ENCODE measurements around the gene XPR1.

XPR1 gene

DNA sequence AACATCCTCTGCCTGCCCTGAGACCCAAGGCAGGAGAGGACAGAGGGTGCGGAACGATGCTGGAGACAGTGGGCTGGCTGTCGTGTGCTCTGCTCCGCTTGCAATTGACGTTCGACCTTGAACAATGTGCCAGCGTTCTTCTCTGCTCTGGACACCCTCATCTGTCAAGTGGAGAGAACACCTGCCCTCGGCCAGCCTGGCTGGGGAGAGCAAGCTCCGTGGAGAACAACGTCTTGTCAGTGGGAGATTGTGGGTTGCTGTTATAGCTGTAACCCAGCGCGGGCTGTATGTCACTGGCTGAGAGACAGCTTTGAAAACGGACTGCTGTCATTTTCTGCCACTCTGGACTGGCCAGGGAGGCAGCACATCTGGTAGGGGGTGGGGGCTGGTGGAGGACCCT lies 295.5 kb downstream of the XPR1 start:
- DNase-seq (ENCODE audit: low spot score), result no peak
- Mint-ChIP-seq H3K9me3 (no peaks in the 10 kb centered on the region), H3K4me1 (ENCODE audit: low read depth) (no peaks in the 10 kb centered on the region)

DNA sequence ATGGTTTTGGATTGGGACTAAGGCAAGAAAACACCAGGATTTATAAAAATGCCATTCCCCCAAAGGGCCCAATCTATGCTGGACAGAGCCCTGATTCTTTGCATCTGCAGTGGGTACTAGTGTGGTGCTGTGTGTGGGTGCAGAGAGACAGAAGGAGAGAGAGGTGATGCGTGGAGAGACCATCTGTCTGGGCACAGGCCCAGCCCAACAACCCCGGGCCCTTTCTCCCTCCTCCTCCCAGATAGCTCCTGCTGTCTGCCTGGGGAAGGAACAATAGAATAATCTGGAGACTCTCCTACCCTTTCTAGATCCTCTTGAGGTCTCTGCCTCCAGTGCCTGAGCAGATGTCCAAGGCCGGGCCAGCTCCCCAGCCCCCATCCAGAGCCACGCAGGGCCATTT lies 296.0 kb downstream of the XPR1 start:
- Mint-ChIP-seq H3K27me3 (ENCODE audit: low read depth) (no peaks in the 10 kb centered on the region), H3K27ac (no peak overlapping the region), H3K9me3 (no peaks in the 10 kb centered on the region), H3K36me3 (ENCODE audit: low read depth) (no peaks in the 10 kb centered on the region), H3K4me1 (ENCODE audit: low read depth) (no peaks in the 10 kb centered on the region), H3K4me3 (no peak overlapping the region)
- DNase-seq (ENCODE audit: low spot score), result no peak

More for the DNA sequence above, 295.5 kb downstream of the XPR1 start:
- no peak overlapping the region for H3K4me3 Mint-ChIP-seq
- no peaks in the 10 kb centered on the region for H3K36me3 Mint-ChIP-seq (ENCODE audit: low read depth)
- H3K27me3 Mint-ChIP-seq (ENCODE audit: low read depth), result no peaks in the 10 kb centered on the region
- H3K27ac Mint-ChIP-seq, result no peak overlapping the region

DNA sequence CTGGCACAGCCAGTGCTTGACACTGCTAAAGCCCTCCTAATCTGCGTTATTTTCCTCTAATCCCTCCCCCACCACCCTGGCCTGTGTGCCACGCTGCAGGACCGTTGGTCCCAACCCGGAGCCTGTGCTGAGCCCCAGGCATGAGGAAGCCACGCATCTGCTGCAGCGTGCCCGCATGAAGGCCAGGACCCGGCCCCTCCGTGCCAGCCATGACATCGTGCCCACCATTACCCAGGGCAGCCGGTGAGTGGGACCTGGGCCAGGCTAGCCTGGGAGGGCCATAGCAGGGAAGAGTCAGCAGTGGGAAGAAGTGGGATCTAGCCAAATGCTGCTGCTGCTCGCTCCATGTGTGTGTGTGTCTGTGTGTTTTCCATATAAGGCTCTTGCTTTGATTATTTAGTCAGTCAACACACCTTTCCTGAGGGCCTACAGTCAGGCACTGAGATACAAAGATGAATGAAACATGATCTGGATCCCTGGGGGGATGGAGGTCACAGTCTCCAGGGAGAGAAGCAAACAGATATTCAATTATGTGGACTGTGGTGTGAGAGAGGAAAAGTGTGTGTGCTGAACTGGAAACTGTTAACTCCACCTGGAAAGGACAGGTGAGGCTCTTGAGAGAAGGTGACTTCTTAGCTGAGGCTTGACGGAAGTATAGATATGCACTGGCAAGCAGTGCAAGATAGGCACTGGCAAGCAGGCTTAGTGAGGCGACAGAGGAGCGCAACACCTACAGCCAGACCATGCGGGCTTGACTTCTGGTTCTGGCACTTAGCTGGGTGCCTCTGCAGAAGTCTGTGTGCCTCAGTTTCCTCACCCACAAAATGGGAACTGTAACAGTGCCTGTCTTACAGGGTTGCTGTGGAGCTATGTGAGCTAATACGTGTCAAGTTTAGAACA lies 296.8 kb downstream of the XPR1 start:
- H3K4me3 Mint-ChIP-seq, result no peak overlapping the region
- H3K9me3 Mint-ChIP-seq, result no peaks in the 10 kb centered on the region
- H3K36me3 Mint-ChIP-seq (ENCODE audit: low read depth), result no peaks in the 10 kb centered on the region
- DNase-seq (ENCODE audit: low spot score), result no peak
- H3K27ac Mint-ChIP-seq, result no peak overlapping the region
- H3K4me1 Mint-ChIP-seq (ENCODE audit: low read depth), result no peaks in the 10 kb centered on the region
- H3K27me3 Mint-ChIP-seq (ENCODE audit: low read depth), result no peaks in the 10 kb centered on the region

DNA sequence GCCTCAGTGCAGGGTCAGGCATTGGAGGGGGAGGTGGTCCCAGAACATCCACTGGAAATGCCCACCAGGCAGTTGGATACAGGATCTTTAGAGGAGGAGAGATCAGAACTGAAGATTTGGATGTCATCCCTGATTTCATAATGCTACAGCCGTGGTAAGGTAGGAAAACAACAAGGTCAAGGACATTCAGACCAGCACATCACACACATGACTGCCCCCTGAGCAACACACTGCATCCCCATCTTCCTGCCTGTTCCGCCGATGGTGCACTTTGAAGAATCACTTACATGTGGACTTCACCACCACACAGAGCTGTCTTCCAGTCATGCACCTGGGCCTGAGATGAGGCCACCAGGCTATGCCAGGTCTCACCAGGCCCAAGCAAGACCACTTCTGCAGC lies 297.6 kb downstream of the XPR1 start:
- no peak for DNase-seq (ENCODE audit: low spot score)
- no peaks in the 10 kb centered on the region for H3K9me3 Mint-ChIP-seq
- H3K36me3 Mint-ChIP-seq (ENCODE audit: low read depth), result no peaks in the 10 kb centered on the region
- H3K4me1 Mint-ChIP-seq (ENCODE audit: low read depth), result peaks cover under 1% of the 10 kb centered on the region
- no peak overlapping the region for H3K4me3 Mint-ChIP-seq
- H3K27me3 Mint-ChIP-seq (ENCODE audit: low read depth), result no peaks in the 10 kb centered on the region
- no peak overlapping the region for H3K27ac Mint-ChIP-seq

DNA sequence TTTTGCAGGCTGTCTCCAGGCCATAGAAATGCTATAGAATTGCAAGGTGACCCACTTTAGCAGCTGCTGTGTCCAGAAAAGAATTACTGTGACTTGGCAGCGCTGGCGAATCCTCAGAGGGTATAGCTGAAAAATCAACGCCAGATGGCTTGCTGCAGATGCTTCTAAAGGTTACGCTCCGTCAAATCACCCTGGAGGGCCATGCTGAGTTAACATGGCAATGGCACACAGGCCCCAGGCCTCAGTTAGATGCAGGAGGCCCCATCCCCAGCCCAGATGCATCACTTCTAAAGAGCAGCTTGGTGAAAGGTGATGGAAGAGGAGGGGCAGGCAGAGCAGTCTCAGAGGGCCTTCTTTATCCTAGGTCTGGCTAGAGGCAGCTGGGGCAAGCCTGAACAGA lies 298.9 kb downstream of the XPR1 start:
- Mint-ChIP-seq H3K4me3 (no peak overlapping the region), H3K4me1 (ENCODE audit: low read depth) (peaks cover 2% of the 10 kb centered on the region), H3K9me3 (no peaks in the 10 kb centered on the region), H3K36me3 (ENCODE audit: low read depth) (no peaks in the 10 kb centered on the region), H3K27ac (no peak overlapping the region), H3K27me3 (ENCODE audit: low read depth) (no peaks in the 10 kb centered on the region)
- DNase-seq (ENCODE audit: low spot score), result no peak

DNA sequence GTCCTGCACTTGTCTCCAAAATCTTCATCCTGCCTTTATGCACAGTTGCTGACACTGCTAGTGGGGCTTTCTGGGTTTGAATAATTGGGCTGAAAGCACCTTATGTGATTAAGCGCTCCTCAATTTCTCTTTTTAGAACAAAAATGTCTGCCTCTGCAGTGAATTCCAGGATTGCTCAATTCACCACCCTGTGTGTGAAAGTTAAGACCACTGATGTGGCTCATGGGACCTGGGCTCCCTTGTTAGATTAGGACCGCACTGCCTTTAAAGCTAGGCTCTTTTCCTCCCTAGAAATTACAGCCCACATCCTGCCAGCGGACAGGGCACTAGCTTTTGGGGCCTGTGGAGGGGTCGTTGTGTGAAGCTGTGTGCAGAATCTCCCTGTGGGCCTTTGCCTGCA lies 299.7 kb downstream of the XPR1 start:
- peaks cover 2% of the 10 kb centered on the region for H3K4me1 Mint-ChIP-seq (ENCODE audit: low read depth)
- H3K4me3 Mint-ChIP-seq, result no peak overlapping the region
- H3K36me3 Mint-ChIP-seq (ENCODE audit: low read depth), result no peaks in the 10 kb centered on the region
- no peak for DNase-seq (ENCODE audit: low spot score)
- H3K9me3 Mint-ChIP-seq, result no peaks in the 10 kb centered on the region
- no peaks in the 10 kb centered on the region for H3K27me3 Mint-ChIP-seq (ENCODE audit: low read depth)
- no peak overlapping the region for H3K27ac Mint-ChIP-seq

DNA sequence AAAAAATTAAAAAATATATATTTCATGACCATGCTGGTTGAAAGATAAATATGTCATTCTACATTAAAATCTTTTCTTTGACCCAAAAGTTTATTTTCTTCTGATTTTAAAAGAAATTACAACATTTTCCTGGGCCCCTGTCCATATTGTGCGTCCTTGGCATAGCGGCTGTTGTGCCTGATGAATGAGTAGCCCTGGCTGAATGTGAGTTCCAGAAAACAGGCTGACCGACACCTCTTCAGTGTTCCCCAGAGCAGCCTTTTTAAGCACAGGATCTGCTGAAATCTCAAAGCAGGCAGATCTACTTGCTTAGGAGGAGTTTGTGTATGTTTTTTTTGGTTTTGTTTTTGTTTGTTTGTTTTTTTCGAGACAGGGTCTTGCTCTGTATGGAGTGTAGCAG lies 300.6 kb downstream of the XPR1 start:
- H3K9me3 Mint-ChIP-seq, result no peaks in the 10 kb centered on the region
- peaks cover 2% of the 10 kb centered on the region for H3K4me1 Mint-ChIP-seq (ENCODE audit: low read depth)
- H3K36me3 Mint-ChIP-seq (ENCODE audit: low read depth), result no peaks in the 10 kb centered on the region
- H3K27ac Mint-ChIP-seq, result no peak overlapping the region
- no peak overlapping the region for H3K4me3 Mint-ChIP-seq
- H3K27me3 Mint-ChIP-seq (ENCODE audit: low read depth), result no peaks in the 10 kb centered on the region
- no peak for DNase-seq (ENCODE audit: low spot score)

DNA sequence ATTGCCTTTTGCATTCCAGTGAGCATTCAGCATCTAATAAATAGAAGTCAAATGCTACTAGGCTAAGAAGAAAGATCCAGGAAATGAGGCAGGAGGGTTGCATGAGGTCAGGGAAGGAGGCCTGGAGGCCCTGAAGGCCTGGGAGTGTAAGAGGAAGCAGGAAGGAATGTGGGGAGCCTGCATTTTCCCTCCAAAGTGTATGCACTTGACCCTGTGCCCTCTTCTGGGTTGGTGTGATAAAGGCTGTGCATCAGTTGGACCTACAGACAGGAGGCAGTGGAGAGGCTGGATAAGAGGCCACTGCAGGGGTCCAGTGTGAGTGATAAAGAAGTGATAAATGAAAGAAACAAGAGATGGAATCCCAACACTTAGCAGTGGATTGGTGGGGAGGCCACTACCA lies 301.3 kb downstream of the XPR1 start:
- Mint-ChIP-seq H3K27ac (no peak overlapping the region), H3K9me3 (no peaks in the 10 kb centered on the region), H3K4me1 (ENCODE audit: low read depth) (peaks cover 2% of the 10 kb centered on the region), H3K27me3 (ENCODE audit: low read depth) (no peaks in the 10 kb centered on the region), H3K4me3 (no peak overlapping the region), H3K36me3 (ENCODE audit: low read depth) (no peaks in the 10 kb centered on the region)
- DNase-seq (ENCODE audit: low spot score), result no peak

DNA sequence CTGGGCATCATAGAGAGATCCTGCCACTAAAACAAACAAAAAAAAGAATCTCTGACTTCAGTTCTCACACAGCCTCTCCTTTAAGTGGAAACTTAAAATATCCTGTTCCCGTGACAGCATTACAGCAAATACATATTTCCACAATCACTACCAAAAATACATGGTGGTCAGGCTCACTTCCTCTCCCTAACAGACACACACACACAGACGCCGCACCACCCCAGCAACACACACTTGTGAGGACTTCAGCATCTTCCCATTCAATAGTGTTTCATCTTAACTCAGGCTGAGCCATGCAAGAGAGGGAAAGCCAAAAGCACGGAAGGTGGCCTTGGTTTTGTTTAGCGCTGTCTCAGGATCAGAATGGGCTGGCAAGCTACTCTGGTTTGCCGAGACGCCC lies 302.7 kb downstream of the XPR1 start:
- H3K36me3 Mint-ChIP-seq (ENCODE audit: low read depth), result no peaks in the 10 kb centered on the region
- peaks cover 4% of the 10 kb centered on the region for H3K4me1 Mint-ChIP-seq (ENCODE audit: low read depth)
- H3K9me3 Mint-ChIP-seq, result no peaks in the 10 kb centered on the region
- H3K27ac Mint-ChIP-seq, result no peak overlapping the region
- no peak for DNase-seq (ENCODE audit: low spot score)
- no peak overlapping the region for H3K4me3 Mint-ChIP-seq
- H3K27me3 Mint-ChIP-seq (ENCODE audit: low read depth), result no peaks in the 10 kb centered on the region

DNA sequence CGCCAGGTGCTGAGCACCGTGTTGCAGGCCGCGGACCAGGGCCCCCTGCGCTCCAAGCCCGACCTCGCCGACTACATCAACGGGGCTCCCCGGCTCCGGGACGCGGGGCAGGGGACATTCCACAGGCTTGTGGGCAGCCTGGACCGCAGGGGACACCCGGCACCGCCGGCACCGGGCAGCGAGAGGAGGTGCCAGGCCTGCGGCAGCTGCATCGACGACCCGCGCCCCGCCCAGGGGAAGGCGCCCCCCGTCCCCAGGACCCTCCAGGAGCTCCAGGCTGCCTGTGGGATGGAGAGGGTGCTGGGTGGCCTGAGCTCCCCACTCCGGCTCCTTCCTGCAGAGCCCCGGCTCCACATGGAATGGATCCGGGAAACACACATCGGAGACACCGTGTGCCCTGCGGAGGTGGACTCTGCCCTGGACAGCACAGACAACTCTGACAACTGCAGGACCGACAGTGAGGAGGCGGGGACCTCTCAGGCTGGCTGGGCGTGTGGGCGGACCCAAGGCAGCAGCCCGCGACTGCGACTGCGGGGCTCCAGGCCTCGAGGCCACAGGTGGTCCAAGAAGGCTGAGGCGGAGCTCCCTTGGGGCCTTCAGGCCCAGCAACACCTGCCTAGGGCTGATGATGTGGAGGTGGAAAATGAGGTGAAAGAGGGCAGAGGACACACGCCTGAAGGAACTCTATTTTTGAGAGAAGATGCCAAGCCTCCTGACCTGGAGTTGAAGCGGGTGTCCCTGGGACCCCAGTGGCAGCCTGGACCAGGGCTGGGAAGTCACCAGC lies 303.7 kb downstream of the XPR1 start:
- no peak overlapping the region for H3K4me3 Mint-ChIP-seq

DNA sequence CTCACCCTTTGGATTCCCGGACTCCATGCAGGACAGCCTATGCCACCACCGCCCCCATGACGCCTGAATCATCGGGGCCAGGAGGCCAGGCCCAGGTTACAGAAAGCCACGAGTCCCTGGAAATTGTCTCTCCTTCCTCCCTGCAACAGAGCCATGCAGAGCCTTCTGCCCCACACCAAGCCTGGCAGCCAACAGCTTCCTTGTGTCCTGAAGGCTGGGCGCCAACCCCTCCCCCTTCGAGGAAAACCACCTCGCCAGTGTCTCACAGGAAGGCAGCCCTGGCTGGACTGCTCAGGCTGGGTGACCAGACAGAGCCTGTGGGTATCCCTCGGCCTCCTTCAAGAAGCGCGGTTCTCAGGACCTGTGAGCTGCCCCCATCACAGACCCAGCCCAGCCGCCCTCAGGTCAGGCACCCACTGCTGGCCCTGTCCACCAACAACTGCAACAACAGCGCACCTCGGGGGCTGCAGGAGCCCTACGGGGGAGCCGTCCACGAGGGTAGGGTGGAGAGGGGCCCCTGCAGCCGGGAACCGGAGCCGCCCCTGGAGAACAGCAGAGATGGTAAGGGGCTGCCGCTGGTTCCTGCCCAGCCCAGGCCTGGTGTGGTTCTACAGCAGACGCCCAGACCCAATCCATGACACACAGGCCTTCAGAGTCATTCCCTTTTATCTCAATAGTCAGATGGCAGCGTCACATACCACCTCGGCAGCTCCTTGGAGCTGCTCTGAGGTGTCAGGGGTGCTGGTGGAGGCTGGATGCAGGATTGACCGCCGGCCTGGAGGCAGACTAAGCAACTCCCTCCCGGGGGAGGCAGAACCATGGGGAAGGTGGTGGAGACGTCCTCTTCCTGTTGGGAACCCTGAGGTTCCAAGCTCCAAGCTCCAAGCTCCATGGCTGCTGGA lies 304.5 kb downstream of the XPR1 start:
- Mint-ChIP-seq H3K27me3 (ENCODE audit: low read depth) (no peaks in the 10 kb centered on the region), H3K36me3 (ENCODE audit: low read depth) (no peaks in the 10 kb centered on the region), H3K4me1 (ENCODE audit: low read depth) (peaks cover 4% of the 10 kb centered on the region), H3K9me3 (no peaks in the 10 kb centered on the region), H3K4me3 (no peak overlapping the region), H3K27ac (no peak overlapping the region)
- DNase-seq (ENCODE audit: low spot score), result no peak

More for the DNA sequence above, 303.7 kb downstream of the XPR1 start:
- Mint-ChIP-seq H3K27me3 (ENCODE audit: low read depth) (no peaks in the 10 kb centered on the region), H3K9me3 (no peaks in the 10 kb centered on the region), H3K36me3 (ENCODE audit: low read depth) (no peaks in the 10 kb centered on the region), H3K27ac (no peak overlapping the region), H3K4me1 (ENCODE audit: low read depth) (peaks cover 4% of the 10 kb centered on the region)
- DNase-seq (ENCODE audit: low spot score), result no peak

DNA sequence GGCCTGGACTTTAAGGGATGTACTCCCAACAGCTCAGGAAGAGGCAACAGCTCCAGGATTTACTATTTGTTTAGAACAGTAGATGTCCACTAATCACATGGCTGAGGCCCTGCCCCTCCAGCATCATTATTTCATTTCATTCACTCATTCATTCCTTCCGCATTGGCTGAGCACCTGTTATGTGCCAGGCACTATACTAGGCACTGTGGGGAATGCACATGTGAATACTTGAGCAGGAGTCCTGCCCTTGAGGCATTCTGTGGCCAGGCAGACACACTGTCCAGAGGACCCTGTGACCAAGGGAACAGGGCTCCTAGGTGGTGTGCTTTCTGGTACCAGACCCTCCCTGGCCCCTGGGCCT lies 305.2 kb downstream of the XPR1 start:
- H3K27me3 Mint-ChIP-seq (ENCODE audit: low read depth), result no peaks in the 10 kb centered on the region
- H3K36me3 Mint-ChIP-seq (ENCODE audit: low read depth), result no peaks in the 10 kb centered on the region
- no peak overlapping the region for H3K27ac Mint-ChIP-seq
- no peaks in the 10 kb centered on the region for H3K9me3 Mint-ChIP-seq
- no peak for DNase-seq (ENCODE audit: low spot score)
- peaks cover 4% of the 10 kb centered on the region for H3K4me1 Mint-ChIP-seq (ENCODE audit: low read depth)
- no peak overlapping the region for H3K4me3 Mint-ChIP-seq

DNA sequence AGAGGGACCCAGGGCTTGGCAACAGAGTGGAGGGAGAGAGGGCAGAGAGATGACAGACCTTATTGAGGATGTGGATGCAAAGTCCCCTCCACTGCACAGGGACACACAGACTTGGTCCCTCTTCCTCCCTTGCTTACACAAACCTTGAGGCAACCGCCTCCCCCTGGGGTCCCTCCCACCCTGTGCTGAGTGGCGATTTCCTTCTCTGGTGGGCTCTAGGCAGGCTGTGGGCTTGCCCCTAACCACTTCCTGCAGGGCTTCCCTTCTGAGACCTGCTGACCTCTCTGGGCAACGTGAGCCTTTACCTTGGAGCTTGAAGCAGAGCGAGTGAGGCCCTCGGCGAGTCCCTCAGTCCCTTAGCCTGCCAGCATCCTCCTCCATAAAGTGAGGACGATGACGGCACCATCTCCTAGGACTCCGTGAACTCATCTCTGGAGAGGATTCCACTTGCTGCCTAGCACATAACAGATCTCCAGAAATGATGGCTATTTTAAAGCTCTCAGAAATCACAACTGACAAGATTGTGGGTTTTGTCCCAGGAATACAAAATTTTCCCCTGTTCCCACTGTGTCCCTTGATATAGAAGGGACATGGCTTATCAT lies 305.9 kb downstream of the XPR1 start:
- Mint-ChIP-seq H3K36me3 (ENCODE audit: low read depth) (no peaks in the 10 kb centered on the region), H3K4me3 (no peak overlapping the region), H3K27ac (no peak overlapping the region)

More for the DNA sequence above, 305.9 kb downstream of the XPR1 start:
- H3K9me3 Mint-ChIP-seq, result no peaks in the 10 kb centered on the region
- peaks cover 4% of the 10 kb centered on the region for H3K4me1 Mint-ChIP-seq (ENCODE audit: low read depth)
- H3K27me3 Mint-ChIP-seq (ENCODE audit: low read depth), result no peaks in the 10 kb centered on the region
- no peak for DNase-seq (ENCODE audit: low spot score)
